NCI-H2171 (cell line): ENCODE data around the gene LUZP1.

Experiments
- DNase-seq: peaks from one replicate; lab custom pipeline; 2025; lab: John Stamatoyannopoulos, UW

Gene LUZP1

GRCh38 chr1:23084880-23085279, 83.8 kb downstream of the LUZP1 start:
- no peak for DNase-seq

DNA sequence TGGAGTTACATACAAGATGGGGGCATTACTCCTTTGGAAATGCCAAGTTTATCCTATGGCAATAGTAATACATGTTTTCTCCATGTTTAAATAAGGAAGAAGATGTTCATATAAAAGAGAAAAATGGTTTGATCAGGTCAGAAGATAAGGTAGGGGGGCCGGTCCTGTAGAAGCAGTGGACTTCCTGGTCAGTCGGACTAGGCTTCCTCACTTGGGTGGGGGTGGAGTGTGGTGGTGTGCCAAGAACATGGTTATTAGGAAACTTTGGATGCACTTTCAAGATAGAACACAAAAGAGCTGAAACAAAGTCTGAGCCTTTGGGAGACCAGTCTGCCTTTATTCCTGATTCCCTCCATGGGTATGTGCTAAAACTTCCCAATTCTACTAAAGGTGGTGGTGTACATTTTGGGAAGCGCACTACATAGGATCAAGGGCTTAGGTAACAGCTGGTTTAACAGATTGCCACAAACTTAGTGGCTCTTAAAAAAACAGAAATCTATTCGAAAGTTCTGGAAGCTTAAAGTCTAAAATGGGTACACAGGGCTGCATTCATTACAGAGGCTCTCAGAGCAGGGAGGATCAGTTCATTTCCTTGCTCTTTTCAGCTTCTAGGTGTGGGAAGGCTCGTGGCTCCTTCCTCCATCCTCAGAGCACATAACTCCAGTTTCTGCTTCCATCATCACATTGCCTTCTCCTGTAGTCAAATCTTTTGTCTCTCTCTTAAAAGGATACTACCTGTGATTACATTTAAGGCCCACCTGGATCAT, 84.8 kb downstream of the LUZP1 start:
- DNase-seq = no peak

- no peak for DNase-seq
Observed at GRCh38 chr1:23081376-23081775, 87.3 kb downstream of the LUZP1 start.

DNA sequence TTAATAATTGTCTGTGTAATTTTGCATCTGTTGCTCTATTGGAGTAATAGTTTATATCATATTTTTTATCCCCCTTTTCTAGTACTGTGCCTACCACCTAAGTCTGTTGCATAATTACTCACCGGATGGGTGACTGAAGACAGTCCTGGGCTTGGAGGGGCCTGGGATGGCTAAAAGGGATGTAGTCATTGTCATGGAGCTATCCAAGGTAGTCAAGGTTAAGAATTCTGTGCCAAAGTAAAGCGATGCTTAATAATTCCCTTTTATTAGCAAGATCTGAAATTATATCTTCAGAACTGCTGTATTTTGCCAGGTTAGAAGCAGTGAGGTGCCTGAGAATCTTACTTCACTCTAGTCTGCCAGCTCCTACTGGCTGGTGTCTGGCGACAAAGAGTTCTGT, 87.8 kb downstream of the LUZP1 start:
- DNase-seq = no peak

DNA sequence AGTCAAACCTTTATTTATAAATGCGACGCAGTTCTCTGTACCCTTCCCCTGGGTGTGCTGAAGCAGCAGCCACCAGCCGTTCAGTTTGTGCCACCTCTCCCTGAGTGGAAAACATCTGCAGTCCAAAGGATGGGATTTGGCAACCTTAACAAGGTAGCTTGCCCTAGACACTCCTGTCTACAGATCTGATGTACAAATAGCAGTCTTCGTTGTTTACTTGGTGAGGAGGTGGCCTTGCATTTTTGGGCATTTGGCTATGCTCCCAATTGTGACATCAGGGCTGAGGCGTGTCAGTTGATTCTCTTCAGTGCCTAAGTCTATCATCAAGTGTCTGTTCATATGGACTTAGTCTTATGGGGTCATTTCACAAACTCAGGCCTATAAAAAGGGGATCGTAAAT, 89.6 kb downstream of the LUZP1 start:
- no peak for DNase-seq

GRCh38 chr1:23074012-23074411, 94.6 kb downstream of the LUZP1 start:
- DNase-seq = no peak

GRCh38 chr1:23069675-23070074, 99.0 kb downstream of the LUZP1 start:
- DNase-seq = no peak

DNA sequence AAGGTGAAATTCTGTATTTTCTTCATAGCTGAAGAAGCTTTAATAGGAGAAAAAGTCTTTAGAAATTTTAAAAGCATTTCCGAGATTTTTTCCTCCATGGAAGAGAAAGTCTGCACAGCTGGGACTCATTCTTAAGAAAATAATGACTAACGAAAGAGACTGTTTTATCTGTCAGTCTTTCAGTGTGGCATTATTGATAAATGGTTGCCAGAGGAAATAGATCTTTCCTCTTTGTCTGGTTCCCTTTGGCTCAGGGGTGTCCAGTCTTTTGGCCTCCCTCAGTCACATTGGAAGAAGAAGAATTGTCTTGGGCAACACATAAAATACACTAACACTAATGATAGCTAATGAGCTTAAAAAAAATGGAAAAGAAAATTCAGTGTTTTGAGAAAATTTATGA, 99.5 kb downstream of the LUZP1 start:
- no peak for DNase-seq

DNA sequence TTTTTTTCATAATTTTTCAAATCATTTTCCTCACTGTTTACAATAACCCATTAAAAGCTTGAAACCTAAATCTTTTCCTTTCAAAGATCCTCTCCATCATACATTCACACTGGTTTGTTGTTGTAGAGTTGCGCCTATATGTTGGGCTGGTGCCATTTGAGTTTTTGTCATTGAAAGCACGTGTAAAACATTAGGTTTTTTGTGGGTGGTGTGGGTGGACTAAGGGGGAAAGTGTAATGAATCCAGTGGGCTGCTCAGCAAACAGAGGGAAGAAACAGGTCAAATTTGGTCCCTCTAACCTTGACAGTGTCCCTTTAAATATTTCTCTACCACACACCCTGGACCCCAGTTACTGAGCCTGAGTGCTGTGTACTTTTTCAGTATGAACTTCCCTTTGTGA, 102.6 kb downstream of the LUZP1 start:
- DNase-seq = no peak

DNA sequence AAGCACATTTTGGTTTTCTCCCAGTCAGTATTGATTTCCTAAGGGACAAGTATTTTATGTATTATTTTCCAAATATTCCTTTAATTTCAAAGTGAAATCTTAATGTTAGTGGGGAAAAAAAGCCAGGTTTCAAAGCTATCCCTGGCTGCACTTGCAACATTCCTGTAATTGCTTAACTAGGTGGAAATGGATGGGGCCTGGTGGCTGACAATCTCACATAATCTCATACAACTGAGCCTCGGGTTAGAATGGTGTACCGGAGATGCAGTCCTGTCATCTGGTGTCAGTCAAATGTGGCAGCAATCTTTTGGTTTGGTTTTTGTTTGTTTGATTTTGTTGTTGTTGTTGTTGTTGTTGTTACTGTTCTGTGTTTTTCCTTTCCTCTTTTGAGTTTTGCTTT, 103.3 kb downstream of the LUZP1 start:
- no peak for DNase-seq

DNA sequence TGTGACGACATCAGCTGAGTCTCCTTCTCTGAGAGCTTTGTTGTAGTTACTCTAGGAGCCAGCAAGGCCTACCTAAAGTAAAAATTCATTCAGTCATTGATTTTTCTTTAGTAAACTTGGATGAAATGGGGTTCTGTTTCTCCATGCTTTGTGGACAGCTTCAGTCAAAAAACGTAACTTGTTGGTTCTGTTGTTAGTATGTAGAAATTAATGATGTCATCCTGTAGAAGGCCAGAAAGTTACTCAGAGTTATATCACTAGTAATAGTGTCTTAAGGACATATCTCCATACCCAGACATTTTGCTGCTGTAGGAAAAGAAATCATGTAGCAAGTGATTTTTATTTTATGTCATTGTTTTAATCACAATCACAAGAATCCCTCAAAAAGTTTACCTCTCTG, 106.4 kb downstream of the LUZP1 start:
- DNase-seq = no peak

GRCh38 chr1:23057301-23057700, 111.4 kb downstream of the LUZP1 start:
- DNase-seq = no peak

DNA sequence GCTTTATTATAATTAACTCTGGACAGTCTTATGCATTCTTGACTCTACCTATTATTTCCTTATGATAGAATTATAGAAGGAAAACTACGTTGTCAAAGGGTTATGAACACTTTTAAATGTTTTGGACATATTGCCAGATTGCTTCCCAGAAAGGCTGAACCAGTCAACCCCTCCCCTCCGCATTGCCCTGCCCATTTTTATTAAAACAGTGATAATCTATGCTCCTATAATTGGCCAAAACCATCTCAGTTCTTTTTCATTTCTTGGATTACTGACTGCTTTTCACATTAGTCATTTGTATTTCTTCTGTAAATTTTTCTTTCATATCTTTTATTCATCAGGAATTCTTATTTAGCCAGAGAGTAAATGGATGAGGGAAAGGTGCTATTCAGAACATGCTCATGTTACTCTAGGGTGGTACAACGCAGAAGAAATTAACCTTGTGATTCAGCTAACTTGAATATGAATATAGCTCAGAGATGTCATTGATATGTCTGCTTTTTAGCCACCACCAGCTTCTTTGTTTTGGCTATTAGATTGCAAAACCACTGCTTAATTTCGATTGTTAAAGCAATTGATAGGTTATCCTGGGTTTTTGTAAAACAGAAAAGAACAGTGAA, 117.3 kb downstream of the LUZP1 start:
- no peak for DNase-seq

GRCh38 chr1:23050201-23050600, 118.5 kb downstream of the LUZP1 start:
- DNase-seq = no peak

- no peak for DNase-seq
Observed at GRCh38 chr1:23044035-23044434, 124.6 kb downstream of the LUZP1 start.

DNA sequence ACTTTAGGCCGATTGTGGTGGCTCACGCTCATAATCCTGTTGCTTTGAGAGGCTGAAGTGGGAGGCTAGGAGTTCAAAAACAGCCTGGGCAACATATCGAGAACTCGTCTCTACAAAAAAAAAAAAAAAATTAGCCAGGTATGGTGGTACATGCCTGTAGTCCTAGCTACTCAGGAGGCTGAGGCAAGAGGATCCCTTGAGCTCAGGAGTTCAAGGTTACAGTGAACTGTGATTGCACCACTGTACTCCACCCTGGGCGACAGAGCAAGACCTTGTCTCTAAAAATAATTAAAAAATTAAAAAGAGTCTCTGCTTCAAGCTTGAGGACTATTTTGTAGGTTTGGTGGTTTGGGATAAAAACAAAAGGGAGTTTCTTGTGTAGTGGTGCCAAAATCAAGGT, 128.1 kb downstream of the LUZP1 start:
- DNase-seq = no peak

- DNase-seq = no peak
Observed at GRCh38 chr1:23039308-23039826, 129.3 kb downstream of the LUZP1 start.

GRCh38 chr1:23037081-23037740, 131.4 kb downstream of the LUZP1 start:
- DNase-seq = no peak

DNA sequence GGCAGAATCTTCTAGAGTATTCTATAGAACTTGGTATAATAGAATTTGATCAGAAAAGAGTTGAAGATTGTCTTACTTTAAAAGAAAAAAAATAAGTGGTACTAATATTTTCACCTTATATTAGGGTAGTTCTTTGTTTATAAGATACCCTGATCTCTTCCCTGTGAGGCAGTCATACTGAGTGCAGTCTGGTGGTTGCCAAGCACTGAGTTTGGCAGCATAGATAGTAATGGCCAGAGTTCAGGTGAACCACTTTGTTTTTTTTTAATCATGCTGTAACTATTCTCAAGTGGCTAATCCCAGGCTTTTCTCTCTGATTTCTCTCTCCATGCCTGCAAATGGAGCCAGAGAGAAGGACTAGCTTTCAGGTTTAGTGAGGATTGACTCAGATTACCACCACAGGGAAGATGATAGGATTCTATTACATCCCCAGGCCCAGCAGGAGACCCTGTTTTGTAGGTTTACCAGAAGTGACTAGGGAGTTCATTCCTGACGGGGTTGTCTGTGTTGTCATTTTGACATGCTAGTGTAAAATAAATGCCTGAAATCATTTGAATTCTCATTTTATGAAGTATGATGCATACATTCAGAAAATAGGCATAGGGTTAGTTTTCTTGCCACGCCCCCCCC, 132.7 kb downstream of the LUZP1 start:
- no peak for DNase-seq
